SKM-1 treated with dmso at 0.1 percent for 144 hours (cell line): Measurements from ENCODE around the gene ADGRA1.
"Not testable (repeated sequence)": the region's sequence is repeated elsewhere in the genome, so short reads cannot be mapped to it uniquely, and the experiment has no call there.

ENCODE experiments used
- DNase-seq: peaks from one replicate; lab custom pipeline; 2025; ENCODE audit not compliant: unreplicated experiment; lab: John Stamatoyannopoulos, UW

Gene ADGRA1

DNA sequence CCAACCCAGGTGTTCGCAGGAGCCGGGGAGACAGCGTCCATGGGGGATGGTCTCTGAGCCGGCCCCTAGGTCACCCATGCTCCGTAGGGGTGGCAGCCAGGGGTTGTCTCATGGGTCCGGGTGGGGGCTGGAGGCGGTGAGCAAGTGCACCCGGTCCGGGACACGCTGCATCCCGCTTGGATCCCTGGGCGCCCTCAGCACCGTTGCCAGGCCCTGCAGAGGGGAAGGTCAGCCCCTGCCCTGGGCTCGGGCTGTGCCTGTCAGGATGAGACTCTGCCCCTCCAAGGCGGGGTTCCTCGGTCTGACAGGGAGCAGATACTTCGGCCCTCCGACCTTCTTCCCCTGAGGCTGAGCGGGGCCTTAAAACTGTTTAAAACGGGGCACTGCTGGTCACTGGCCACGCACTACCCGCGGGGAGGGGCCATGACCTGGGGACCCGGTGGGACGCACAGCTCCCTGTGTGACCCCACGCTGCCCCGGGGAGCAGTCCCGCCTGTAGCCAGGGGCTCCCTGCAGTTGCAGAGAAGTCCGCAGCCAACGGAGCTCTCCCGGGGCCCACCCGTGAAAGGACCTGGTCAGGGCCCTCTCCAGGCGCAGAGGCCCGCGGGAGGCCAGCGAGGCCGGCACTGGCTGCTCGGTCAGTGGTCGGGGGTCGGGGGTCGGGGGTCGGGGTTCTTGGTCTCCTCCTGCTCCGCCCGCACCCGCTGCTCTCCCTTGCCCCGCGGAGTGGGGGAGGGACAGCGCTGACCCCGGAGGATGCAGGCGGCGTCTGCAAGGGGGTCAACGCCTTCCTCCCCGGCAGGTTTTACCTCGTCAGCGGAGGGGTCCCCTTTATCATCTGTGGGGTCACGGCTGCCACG is 38.9 kb downstream of the ADGRA1 start:
- DNase-seq: no peak

GRCh38 chr10:133127291-133128125 is 39.8 kb downstream of the ADGRA1 start:
- peak; percentile 41 for DNase-seq

DNA sequence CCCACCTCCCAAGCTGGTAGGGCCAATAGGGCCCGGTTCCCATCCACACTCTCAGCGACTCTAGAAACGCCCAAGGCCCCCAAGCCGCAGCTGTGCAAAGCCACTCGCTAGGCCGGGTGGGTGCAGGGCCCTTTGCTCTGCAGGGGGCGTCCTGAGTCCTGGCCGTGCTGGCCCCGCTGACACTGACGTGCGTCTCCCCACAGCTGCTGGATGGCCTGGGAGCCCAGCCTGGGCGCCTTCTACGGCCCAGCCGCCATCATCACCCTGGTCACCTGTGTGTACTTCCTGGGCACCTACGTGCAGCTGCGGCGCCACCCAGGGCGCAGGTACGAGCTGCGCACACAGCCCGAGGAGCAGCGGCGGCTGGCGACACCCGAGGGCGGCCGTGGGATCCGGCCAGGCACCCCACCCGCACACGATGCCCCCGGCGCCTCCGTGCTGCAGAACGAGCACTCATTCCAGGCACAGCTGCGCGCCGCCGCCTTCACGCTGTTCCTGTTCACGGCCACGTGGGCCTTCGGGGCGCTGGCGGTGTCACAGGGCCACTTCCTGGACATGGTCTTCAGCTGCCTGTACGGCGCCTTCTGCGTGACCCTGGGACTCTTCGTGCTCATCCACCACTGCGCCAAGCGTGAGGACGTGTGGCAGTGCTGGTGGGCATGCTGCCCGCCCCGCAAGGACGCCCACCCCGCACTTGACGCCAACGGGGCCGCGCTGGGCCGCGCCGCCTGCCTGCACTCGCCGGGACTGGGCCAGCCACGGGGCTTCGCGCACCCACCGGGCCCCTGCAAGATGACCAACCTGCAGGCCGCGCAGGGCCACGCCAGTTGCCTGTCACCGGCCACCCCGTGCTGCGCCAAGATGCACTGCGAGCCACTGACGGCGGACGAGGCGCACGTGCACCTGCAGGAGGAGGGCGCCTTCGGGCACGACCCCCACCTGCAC is 40.7 kb downstream of the ADGRA1 start:
- DNase-seq: no peak

- DNase-seq: no peak
These were observed 41.5 kb downstream of the ADGRA1 start for GRCh38 chr10:133129071-133129858.

DNA sequence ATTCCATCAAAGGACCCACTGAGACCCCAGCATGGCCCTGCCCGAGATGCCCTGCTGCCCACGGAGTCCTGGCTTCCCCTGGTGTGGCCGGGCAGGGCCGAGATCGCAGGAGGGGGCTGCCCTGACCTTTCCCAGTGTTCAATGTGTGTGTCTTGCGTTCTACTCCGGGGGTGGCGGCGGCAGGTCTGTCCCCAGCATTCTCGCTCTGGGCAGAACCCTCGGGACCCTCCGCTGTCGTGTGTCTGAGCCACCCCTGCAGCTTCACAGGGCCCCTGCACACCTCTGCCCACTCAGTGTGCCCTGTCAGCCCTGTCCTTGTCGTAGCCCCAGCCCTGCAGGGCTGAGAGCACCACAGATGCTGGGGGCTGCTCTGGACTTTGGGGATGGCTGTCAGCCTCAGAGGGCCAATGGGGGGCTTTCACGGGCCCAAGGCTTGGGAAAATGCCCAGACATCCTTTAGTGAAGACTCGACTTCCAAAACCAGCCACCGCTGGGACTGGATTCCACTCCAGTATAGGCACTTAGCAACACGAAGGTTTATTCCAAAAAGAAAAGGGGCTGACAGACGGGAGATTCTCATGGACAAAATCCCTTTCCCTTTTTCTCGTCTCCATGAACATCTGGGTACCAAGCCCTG is 42.3 kb downstream of the ADGRA1 start:
- no peak for DNase-seq

GRCh38 chr10:133130602-133131001 is 42.9 kb downstream of the ADGRA1 start:
- no peak for DNase-seq

- no peak for DNase-seq
These were observed 43.3 kb downstream of the ADGRA1 start for GRCh38 chr10:133131053-133131452.

DNA sequence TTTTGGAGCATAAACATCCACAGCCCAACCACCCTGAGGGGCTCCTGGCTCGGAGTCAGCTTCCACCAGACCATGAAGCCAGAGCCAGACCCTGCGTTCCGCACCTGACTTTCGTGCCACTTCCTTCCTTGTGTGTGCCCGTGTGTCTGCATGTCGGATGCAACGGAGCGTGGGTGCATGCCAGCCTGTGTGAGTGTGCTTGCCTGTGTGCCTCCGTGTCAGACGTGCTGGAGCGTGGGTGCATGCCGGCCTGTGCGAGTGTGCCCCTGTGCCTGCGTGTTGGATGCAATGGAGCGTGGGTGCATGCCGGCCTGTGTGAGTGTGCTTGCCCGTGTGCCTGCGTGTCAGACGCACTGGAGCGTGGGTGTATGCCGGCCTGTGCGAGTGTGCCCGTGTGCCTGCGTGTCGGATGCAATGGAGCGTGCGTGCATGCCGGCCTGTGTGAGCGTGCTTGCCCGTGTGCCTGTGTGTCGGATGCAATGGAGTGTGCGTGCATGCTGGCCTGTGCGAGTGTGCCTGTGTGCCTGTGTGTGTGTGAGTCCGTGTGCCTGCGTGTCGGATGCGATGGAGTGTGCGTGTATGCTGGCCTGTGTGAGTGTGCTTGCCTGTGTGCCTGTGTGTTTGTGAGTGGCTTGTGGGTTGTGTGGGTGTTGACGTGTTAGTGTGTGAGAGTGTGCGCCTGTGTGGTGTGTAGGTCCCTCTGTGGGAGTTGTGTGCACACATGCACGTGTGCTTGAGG is 44.2 kb downstream of the ADGRA1 start:
- no peak for DNase-seq

DNA sequence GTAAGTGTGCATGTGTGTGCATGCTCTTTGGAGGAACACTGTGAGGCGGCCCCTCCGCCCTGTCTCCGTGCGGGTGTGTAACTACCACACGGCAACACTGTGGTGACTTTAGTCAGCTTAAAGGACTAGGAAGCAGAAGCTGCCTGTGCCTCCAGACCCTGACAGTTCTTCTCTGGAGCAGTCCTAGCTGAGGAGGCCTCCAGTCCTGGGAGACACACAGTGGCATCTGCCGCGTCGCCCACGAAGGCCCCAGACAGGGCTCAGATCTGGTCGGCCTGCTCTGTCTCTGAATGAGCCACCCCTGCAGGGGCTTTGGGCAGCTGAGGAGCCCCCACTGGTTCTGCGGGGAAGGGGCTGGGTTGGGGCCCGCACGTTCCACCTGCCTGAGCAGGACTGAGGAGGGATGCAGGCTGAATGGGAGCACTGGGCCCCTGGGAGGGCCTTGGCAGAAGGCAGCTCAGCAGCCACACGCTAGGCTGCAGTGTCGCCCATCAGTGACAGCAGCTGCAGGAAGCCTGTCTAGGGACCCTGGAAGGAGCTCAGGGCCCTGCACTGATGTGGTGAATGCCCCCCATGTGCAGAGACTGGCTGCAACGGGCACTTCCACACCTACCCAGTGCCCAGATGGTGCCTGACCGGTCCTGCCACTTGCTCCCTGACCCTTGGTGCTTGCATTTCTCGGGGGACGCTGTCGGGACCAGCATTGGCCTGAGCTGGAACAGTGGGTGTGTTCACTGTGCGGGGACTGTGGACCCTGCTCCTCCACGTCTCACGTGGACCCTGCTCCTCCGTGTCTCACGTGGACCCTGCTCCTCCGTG is 45.0 kb downstream of the ADGRA1 start:
- no peak for DNase-seq

GRCh38 chr10:133133471-133134231 is 45.9 kb downstream of the ADGRA1 start:
- DNase-seq: no peak

DNA sequence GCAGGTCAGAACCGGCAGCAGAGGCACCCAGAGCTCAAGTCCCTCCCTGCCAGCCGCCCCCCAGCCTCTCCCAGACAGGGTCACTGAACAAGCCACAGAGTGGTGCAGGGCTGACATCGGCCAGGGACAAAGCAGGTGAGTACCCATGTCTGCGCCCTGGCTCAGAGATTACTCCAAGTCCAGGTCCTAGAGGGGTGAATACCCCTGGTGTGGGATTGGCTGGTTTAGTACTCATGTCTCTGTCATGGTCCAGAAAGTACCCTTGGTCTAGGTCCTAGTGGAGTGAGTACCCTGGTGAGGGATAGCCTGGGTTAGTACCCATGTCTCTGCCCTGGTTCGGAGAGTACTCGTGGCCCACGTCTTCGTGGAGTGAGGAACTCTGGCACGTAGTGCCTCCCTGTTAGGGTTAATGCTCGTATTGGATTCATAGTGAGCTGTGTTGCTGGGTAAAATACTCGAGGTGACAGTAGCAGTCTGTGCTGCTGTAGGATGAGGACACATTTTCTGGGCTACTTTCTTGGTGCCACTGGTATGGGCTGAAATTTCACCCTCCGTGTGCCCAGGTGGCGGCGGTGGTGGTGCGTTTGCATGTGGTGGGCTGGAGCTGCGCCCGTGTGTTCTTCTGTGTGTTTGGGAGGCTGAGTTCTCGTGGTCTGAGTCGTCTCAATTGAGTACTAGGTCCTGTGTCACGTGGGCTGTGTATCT is 46.8 kb downstream of the ADGRA1 start:
- no peak for DNase-seq

- DNase-seq: no peak
These were observed 47.4 kb downstream of the ADGRA1 start for GRCh38 chr10:133135116-133135465.

- DNase-seq: not testable (repeated sequence)
These were observed 49.9 kb downstream of the ADGRA1 start for GRCh38 chr10:133137486-133138145.

GRCh38 chr10:133139551-133140065 is 51.9 kb downstream of the ADGRA1 start:
- DNase-seq: no peak

- DNase-seq: no peak
These were observed 52.9 kb downstream of the ADGRA1 start for GRCh38 chr10:133140417-133141143.
